Left lung (tissue), 10 donors: ENCODE data around the gene ZBTB14. TPM values are rescaled to one million over a fixed set of nuclear protein-coding genes. Genes with fewer than 3 reads are reported as not detected.

Experiments
- ATAC-seq: fragments of 200-7000 bp; cut with Tn5 transposase; one replicate; pipeline ENCODE4 v1.9.1; 2020; ENCODE audit warnings: moderate library complexity
- DNase-seq, 4 donors: peaks; one replicate each; pipeline ENCODE4 v3.0.0-alpha.2; 2013 to 2020
- H3K27ac ChIP-seq, 2 donors: fragments of 200-600 bp; sonication (generic) in 1 of 2; one replicate each; pipeline versions ENCODE4 v1.5.0 to v1.8.0; 2020 to 2021
- H3K27me3 ChIP-seq, 2 donors: fragments of 200-600 bp; sonication (generic) in 1 of 2; one replicate each; pipeline versions ENCODE4 v1.5.0 to v1.8.0; 2020 to 2021
- H3K36me3 ChIP-seq, 2 donors: fragments of 200-600 bp; sonication (generic) in 1 of 2; one replicate each; pipeline versions ENCODE4 v1.5.0 to v1.8.0; 2020 to 2021
- H3K4me1 ChIP-seq, 2 donors: fragments of 200-600 bp; one replicate each; pipeline ENCODE4 v1.8.0; 2021
- H3K4me3 ChIP-seq, 2 donors: fragments of 200-600 bp; sonication (generic) in 1 of 2; one replicate each; pipeline versions ENCODE4 v1.5.0 to v1.8.0; 2020 to 2021; ENCODE audit warnings: mild to moderate bottlenecking in 1 of 2
- H3K9me3 ChIP-seq, 2 donors: fragments of 200-600 bp; sonication (generic) in 1 of 2; one replicate each; pipeline versions ENCODE4 v1.5.0 to v1.8.0; 2020 to 2021
- intact Hi-C, 2 donors: fragments of 100-400 bp; cut with DNase I; formaldehyde crosslinking; loops; one replicate each; pipeline versions ENCODE4 v1.11.2 to v1.14.2; 2022
- polyA plus RNA-seq, 6 donors: library from polyadenylated mRNA; unstranded; fragments of 120-200 nt; gene quantifications; one replicate each; pipeline ENCODE4 v1.2.1, GENCODE V29; 2013; ENCODE audit not compliant: insufficient read length in 6 of 6
- total RNA-seq, 2 donors: library from RNA; stranded (reverse); fragmentation: NEBNext Ultra II Directional; extraction: Animal tissue kit (Norgen Biotek cat#: 25700); gene quantifications; one replicate each; pipeline ENCODE4 v1.2.1, GENCODE V29; 2021
- TF ChIP-seq, protein P1 (sequence below), 2 donors: fragments of 200-600 bp; sonication (generic) in 1 of 2; IDR thresholded peaks; one replicate each; pipeline versions ENCODE4 v1.5.0 to v1.8.0; 2021; ENCODE audit warnings: antibody characterized with exemption in 2 of 2
- donor health status: DM: no; HTN: yes; CAD: no.
- donor health status: DM: no; HTN: no; CAD: no.

The ZBTB14 gene
- total and polyA plus RNA-seq, 8 donors, result 8.7 to 22.5 (median 19.7) TPM

DNA sequence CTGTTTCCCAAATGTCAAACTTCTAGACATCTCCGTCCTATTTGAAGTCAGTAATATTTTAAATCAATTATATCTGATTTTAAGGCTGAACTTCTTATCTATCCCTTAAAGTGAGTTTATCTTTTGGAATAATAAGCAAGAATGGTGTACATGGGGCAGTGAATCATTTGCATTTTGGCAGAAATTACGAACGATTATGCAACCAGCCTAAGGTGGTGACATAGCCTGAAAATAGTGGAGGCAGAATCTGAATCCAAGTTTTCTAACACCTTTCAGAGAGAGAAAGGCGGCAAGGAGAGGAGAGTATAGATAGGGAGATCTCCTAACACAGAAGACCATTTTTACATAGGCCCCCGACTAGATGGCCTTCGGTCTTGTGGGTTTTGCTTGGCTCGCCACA is 10.7 kb downstream of the ZBTB14 start:
- H3K4me3 ChIP-seq, result no peak overlapping the region
- no peak for DNase-seq
- peaks cover 0 to under 1% of the 10 kb centered on the region in 2 donors for H3K36me3 ChIP-seq
- H3K27ac ChIP-seq, result no peak overlapping the region
- no peak for ATAC-seq
- H3K9me3 ChIP-seq, result no peaks in the 10 kb centered on the region
- no peaks in the 10 kb centered on the region for H3K4me1 ChIP-seq
- TF ChIP-seq, protein P1, sequence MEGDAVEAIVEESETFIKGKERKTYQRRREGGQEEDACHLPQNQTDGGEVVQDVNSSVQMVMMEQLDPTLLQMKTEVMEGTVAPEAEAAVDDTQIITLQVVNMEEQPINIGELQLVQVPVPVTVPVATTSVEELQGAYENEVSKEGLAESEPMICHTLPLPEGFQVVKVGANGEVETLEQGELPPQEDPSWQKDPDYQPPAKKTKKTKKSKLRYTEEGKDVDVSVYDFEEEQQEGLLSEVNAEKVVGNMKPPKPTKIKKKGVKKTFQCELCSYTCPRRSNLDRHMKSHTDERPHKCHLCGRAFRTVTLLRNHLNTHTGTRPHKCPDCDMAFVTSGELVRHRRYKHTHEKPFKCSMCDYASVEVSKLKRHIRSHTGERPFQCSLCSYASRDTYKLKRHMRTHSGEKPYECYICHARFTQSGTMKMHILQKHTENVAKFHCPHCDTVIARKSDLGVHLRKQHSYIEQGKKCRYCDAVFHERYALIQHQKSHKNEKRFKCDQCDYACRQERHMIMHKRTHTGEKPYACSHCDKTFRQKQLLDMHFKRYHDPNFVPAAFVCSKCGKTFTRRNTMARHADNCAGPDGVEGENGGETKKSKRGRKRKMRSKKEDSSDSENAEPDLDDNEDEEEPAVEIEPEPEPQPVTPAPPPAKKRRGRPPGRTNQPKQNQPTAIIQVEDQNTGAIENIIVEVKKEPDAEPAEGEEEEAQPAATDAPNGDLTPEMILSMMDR (IDR thresholded peaks at IDR 0.05), result no peak
- H3K27me3 ChIP-seq, result no peaks in the 10 kb centered on the region
- intact Hi-C loops, result no loop called here

DNA sequence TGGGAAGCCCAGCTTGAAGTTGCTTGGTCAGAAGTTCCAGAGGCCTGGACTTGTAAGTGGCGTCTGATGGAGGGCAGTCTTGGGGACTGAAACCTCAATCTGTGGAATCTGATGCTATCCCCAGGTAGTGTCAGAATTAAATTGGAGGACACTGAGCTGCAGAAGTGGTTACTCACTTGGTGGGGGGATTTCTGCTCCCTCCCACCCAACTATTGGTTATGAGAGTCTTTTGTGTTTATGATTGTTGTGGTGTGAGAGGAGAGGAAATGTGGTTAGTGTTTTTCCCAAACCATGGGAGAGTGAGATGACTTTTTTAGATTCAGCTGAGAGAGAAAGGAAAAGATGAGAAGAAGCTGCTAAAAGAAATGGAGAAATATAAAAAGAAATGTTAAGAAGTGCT is 12.8 kb downstream of the ZBTB14 start:
- Histone ChIP-seq H3K27ac (no peak overlapping the region), H3K36me3 (no peaks in the 10 kb centered on the region), H3K4me3 (no peak overlapping the region), H3K9me3 (peaks cover 0 to 3% of the 10 kb centered on the region in 2 donors), H3K4me1 (no peaks in the 10 kb centered on the region), H3K27me3 (no peaks in the 10 kb centered on the region)
- ATAC-seq (no peak), DNase-seq (no peak)
- intact Hi-C loops, result no loop called here
- TF ChIP-seq, protein P1 (IDR thresholded peaks at IDR 0.05), result no peak

DNA sequence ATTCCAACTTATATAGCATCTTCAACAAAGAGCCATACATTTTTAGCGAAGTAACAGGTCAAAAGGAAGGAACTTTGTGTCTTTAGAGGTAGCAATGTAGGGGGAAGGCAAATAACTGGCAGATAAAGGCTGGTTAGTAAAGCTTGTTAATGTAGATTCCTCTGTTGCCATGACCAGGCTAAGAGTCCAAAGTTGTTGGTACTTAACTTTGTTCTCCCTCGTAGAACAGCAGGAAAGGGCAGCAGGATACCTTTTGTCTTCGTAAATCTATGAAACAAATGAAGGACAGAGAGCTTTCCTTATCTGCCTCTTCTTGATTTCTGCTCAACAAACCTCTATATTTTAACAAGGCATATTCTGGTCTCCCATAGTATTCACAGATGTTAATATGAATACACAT is 18.6 kb downstream of the ZBTB14 start:
- DNase-seq (no peak), ATAC-seq (no peak)
- Histone ChIP-seq H3K27me3 (no peaks in the 10 kb centered on the region), H3K9me3 (peaks cover 0 to 3% of the 10 kb centered on the region in 2 donors), H3K4me3 (no peak overlapping the region), H3K27ac (no peak overlapping the region), H3K36me3 (no peaks in the 10 kb centered on the region), H3K4me1 (no peaks in the 10 kb centered on the region)
- intact Hi-C loops, result no loop called here
- TF ChIP-seq, protein P1 (IDR thresholded peaks at IDR 0.05), result no peak

DNA sequence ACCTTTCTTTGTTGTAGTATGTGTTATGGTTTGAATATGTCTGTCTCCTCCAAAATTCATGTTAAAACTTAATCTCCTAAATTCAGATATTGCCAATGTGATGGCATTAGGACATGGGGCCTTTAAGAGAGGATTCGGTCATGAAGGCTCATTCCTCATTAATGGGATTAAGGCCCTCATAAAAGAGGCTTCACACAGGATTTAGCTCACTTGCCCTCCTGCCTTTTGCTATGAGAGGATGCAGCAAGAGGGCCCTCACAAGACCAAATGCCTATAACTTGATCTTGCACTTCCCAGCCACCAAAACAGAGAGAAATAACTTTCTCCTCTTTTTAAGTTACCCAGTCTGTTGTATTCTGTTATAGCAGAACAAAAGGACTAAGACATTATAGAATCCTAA is 19.7 kb downstream of the ZBTB14 start:
- Histone ChIP-seq H3K27ac (no peak overlapping the region), H3K4me1 (no peaks in the 10 kb centered on the region), H3K4me3 (no peak overlapping the region), H3K27me3 (no peaks in the 10 kb centered on the region), H3K36me3 (no peaks in the 10 kb centered on the region), H3K9me3 (peaks cover 0 to 3% of the 10 kb centered on the region in 2 donors)
- DNase-seq, result no peak
- intact Hi-C loops, result no loop called here
- TF ChIP-seq, protein P1 (IDR thresholded peaks at IDR 0.05), result no peak
- no peak for ATAC-seq

DNA sequence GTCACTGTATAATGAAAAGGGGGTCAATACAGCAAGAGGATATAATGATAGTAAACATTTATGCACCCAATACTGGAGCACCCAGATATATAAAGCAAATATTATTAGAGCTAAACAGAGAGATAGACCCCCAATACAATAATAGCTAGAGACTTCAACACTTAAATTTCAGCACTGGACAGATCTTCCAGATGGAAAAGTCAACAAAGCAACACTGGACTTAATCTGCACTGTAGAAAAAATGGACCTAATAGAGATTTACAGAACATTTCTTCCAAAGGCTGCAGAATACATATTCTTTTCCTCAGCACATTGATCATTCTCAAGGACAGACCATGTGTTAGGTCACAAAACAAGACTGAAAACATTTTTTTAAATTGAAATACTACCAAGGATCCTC is 26.7 kb downstream of the ZBTB14 start:
- no peak for ATAC-seq
- TF ChIP-seq, protein P1 (IDR thresholded peaks at IDR 0.05), result no peak

More for the DNA sequence above, 26.7 kb downstream of the ZBTB14 start:
- no peak for DNase-seq
- Histone ChIP-seq H3K9me3 (peaks cover 0 to 9% of the 10 kb centered on the region in 2 donors), H3K27ac (no peak overlapping the region), H3K4me3 (no peak overlapping the region), H3K36me3 (no peaks in the 10 kb centered on the region), H3K4me1 (no peaks in the 10 kb centered on the region), H3K27me3 (no peaks in the 10 kb centered on the region)
- intact Hi-C loops, result no loop called here
